K562 (cell line): ENCODE data around the gene IZUMO1R. TPM values are rescaled to one million over a fixed set of nuclear protein-coding genes. Genes with fewer than 3 reads are reported as not detected.
A peak's percentile ranks its signal among the peaks of the same experiment; 100 is the strongest.

Experiments used
- ATAC-seq: fragments of 200-7000 bp; cut with Tn5 transposase; 3 replicates; pipeline ENCODE4 v1.9.1; 2020; ENCODE audit warnings: moderate library complexity
- BruUV-seq: library from RNA; stranded (reverse); fragments of 400-500 nt; replicated peaks from 2 replicates; lab custom pipeline; 2021; lab: Mats Ljungman, UMichigan
- CTCF ChIA-PET: fragments of 300-600 bp; formaldehyde crosslinking; extraction: SDS; loops from one replicate; lab custom pipeline; 2021; ENCODE audit warnings: low intra/inter-chr PET ratio; lab: Yijun Ruan, JAX
- POLR2A ChIA-PET: fragments of 300-600, 350-650 bp; sonication (Branson Sonifier 250); formaldehyde crosslinking; extraction: SDS; loops from one replicate; lab custom pipeline; 2021; ENCODE audit warnings: antibody characterized with exemption, inconsistent platforms; lab: Yijun Ruan, JAX
- DNase-seq, 4 experiments: peaks; one replicate each; pipeline versions ENCODE4 v3.0.0 to v3.0.0-alpha.2; 2011 to 2018; ENCODE audit warnings: low spot score in 3 of 4, mixed read lengths in 3 of 4; ENCODE audit errors: extremely low read depth in 1 of 4
- FAIRE-seq: peaks from 2 replicates; lab custom pipeline; 2011; peaks lifted over from hg19 to GRCh38; lab: Jason Lieb, UNC
- H2AFZ ChIP-seq: 2 replicates; pipeline ENCODE4 v1.6.0; 2011; ENCODE audit warnings: low read depth, low read length, control low read depth, inconsistent platforms
- H3K27ac ChIP-seq: fragments of 200-600 bp; 3 replicates; pipeline ENCODE4 v1.8.0; 2011; ENCODE audit warnings: low read depth, mild to moderate bottlenecking, control low read depth, inconsistent platforms, low read length, moderate library complexity, mixed read lengths; ENCODE audit errors: extremely low read depth
- H3K27me3 ChIP-seq, 2 experiments: fragments of 300-600 bp in 1 of 2; 2 replicates in 1 of 2; 3 replicates in 1 of 2; pipeline versions ENCODE4 v1.6.0 to v1.8.0; 2011; ENCODE audit warnings: inconsistent platforms in 2 of 2, low read length in 2 of 2, mild to moderate bottlenecking in 1 of 2, mixed read lengths in 1 of 2, moderate library complexity in 1 of 2; ENCODE audit not compliant: control insufficient read depth in 2 of 2, insufficient read depth in 2 of 2
- H3K36me3 ChIP-seq: fragments of 300-600 bp; 3 replicates; pipeline ENCODE4 v1.8.0; 2011; ENCODE audit warnings: mild to moderate bottlenecking, low read length, inconsistent platforms; ENCODE audit not compliant: control insufficient read depth, insufficient read depth
- H3K4me1 ChIP-seq, 2 experiments: fragments of 200-600 bp in 1 of 2; replicated peaks in 1 of 2; 2 replicates in 1 of 2; 3 replicates in 1 of 2; pipeline versions ENCODE4 v1.5.1 to v1.8.0; 2011; ENCODE audit warnings: inconsistent platforms in 2 of 2, low read length in 2 of 2, mild to moderate bottlenecking in 1 of 2, mixed read lengths in 1 of 2, moderate library complexity in 1 of 2; ENCODE audit not compliant: control insufficient read depth in 2 of 2, insufficient read depth in 2 of 2
- H3K4me2 ChIP-seq: 2 replicates; pipeline ENCODE4 v1.6.1; 2011; ENCODE audit warnings: low read length, control low read depth, inconsistent platforms, mixed read lengths; ENCODE audit not compliant: insufficient read depth
- H3K4me3 ChIP-seq: fragments of 200-600 bp; sonication (generic), shearing (Covaris generic); 2 replicates; pipeline ENCODE4 v1.5.1; 2016; ENCODE audit warnings: control low read depth, inconsistent platforms
- H3K79me2 ChIP-seq: fragments of 200-600 bp; 3 replicates; pipeline ENCODE4 v1.8.0; 2011; ENCODE audit warnings: low read length, inconsistent platforms; ENCODE audit not compliant: control insufficient read depth, insufficient read depth
- H3K9ac ChIP-seq, 2 experiments: 2 replicates each; pipeline versions ENCODE4 v1.6.0 to v1.6.1; 2011; ENCODE audit warnings: low read depth in 2 of 2, low read length in 2 of 2, control low read depth in 1 of 2, inconsistent platforms in 1 of 2, mild to moderate bottlenecking in 1 of 2, mixed read lengths in 1 of 2; ENCODE audit not compliant: insufficient read depth in 1 of 2
- H3K9me1 ChIP-seq: one replicate; pipeline ENCODE4 v1.6.0; 2011; ENCODE audit warnings: inconsistent platforms, mild to moderate bottlenecking, low read length, moderate library complexity; ENCODE audit not compliant: control insufficient read depth, insufficient read depth
- H3K9me3 ChIP-seq: replicated peaks from 2 replicates; pipeline ENCODE4 v1.5.1; 2011; ENCODE audit warnings: low read depth, low read length, inconsistent platforms; ENCODE audit not compliant: control insufficient read depth, insufficient read depth
- H4K20me1 ChIP-seq: replicated peaks from 2 replicates; pipeline ENCODE4 v1.6.1; 2011; ENCODE audit warnings: low read length, inconsistent platforms, mixed read lengths; ENCODE audit not compliant: control insufficient read depth, insufficient read depth
- GATAD2B ChIP-seq: fragments of 450-650 bp; IDR thresholded peaks from 2 replicates; pipeline ENCODE4 v1.6.1; 2017; ENCODE audit warnings: mild to moderate bottlenecking, borderline replicate concordance
- GTF2E2 ChIP-seq: fragments of 200-800 bp; sonication (Bioruptor generic); IDR thresholded peaks from 2 replicates; pipeline ENCODE4 v1.6.1; 2016; ENCODE audit warnings: missing genetic modification characterization, missing compliant biosample characterization
- HNRNPH1 ChIP-seq: fragments of 200-400 bp; formaldehyde crosslinking; optimal IDR thresholded peaks from 2 replicates; pipeline ENCODE3; 2017; ENCODE audit warnings: low read depth, mild to moderate bottlenecking, low read length, moderate library complexity
- JUND ChIP-seq, 2 experiments: IDR thresholded peaks; 2 replicates in 1 of 2; 3 replicates in 1 of 2; pipeline ENCODE4 v1.6.1; 2011; ENCODE audit warnings: borderline replicate concordance in 2 of 2, low read depth in 2 of 2, low read length in 2 of 2, improper control_type of control experiment in 1 of 2, missing biosample characterization in 1 of 2, missing genetic modification characterization in 1 of 2, missing genetic modification reagents in 1 of 2
- KDM2B ChIP-seq: fragments of 250-450 bp; sonication (Bioruptor Pico); IDR thresholded peaks from 2 replicates; pipeline ENCODE4 v1.8.0; 2021; ENCODE audit warnings: mild to moderate bottlenecking, moderate library complexity
- PRMT5 ChIP-seq: sonication (generic); formaldehyde crosslinking; IDR thresholded peaks from 2 replicates; pipeline ENCODE4 v1.5.0; 2020; ENCODE audit warnings: missing genetic modification reagents
- ZNF316 ChIP-seq: fragments of 450-650 bp; IDR thresholded peaks from 2 replicates; pipeline ENCODE4 v1.6.1; 2016
- ZNF740 ChIP-seq, 3 experiments: fragments of 200-800 bp in 1 of 3; sonication (Bioruptor generic) in 1 of 3; sonication (generic) in 1 of 3; formaldehyde crosslinking in 1 of 3; IDR thresholded peaks; 2 replicates each; pipeline versions ENCODE4 v1.6.1 to v1.8.0; 2016 to 2022; ENCODE audit warnings: mild to moderate bottlenecking in 2 of 3, missing compliant biosample characterization in 2 of 3, missing genetic modification characterization in 2 of 3, missing genetic modification reagents in 1 of 3
- WGBS: fragments of 100-300 bp; shearing (Covaris generic); methylation state at CpG from one replicate; pipeline ENCODE4 v1.1.6; 2016; ENCODE audit warnings: low coverage, mixed read lengths; ENCODE audit not compliant: insufficient coverage; ENCODE audit errors: missing lambda C conversion rate; 5-methylcytosine and 5-hydroxymethylcytosine counted together
- in situ Hi-C: fragments of 300-500 bp; cut with MboI; formaldehyde crosslinking; loops from 4 replicates; pipeline ENCODE4 v1.15.0; 2018; ENCODE audit warnings: inconsistent platforms, mixed read lengths
- intact Hi-C: fragments of 100-400 bp; cut with micrococcal nuclease; formaldehyde crosslinking; loops from 2 replicates; pipeline ENCODE4 v1.14.2; 2022
- polyA plus RNA-seq, 8 experiments: library from polyadenylated mRNA; depleted of rRNA in 4 of 8; stranded (reverse) in 5 of 8; unstranded in 3 of 8; fragments of >200 nt; fragmentation: Nextera tagmentation in 2 of 8; fragmentation: Illumina TruSeq in 1 of 8; extraction: Ambion mirVana in 2 of 8; extraction: Trizol in 1 of 8; gene quantifications; 2 replicates each; pipeline versions ENCODE4 v1.2.1 to v1.2.3, GENCODE V29; 2011 to 2014; ENCODE audit warnings: inconsistent platforms in 1 of 8, missing spikeins in 1 of 8
- total RNA-seq, 7 experiments: library from RNA; depleted of rRNA in 6 of 7; stranded (reverse); fragments of >200 nt in 6 of 7; fragmentation: Illumina TruSeq in 2 of 7; extraction: Trizol in 2 of 7; gene quantifications; 2 replicates each; pipeline versions ENCODE4 v1.2.1 to v1.2.3, GENCODE V29; 2011 to 2021; ENCODE audit warnings: low replicate concordance in 1 of 7

IZUMO1R gene
- total and polyA plus RNA-seq, 9 of the 15 experiments (the other 6 are each of a cell fraction or from before 2014, with no cell fraction given), result not detected

GRCh38 chr11:94272738-94273313 is 31.6 kb upstream of the IZUMO1R start:
- intact Hi-C loops, result no loop called here
- Histone ChIP-seq H3K79me2 (no peaks in the 10 kb centered on the region), H4K20me1 (no peaks in the 10 kb centered on the region), H3K4me1 (no peaks in the 10 kb centered on the region), H3K9me1 (no peaks in the 10 kb centered on the region), H3K9ac (no peak overlapping the region), H3K4me2 (no peak overlapping the region), H3K36me3 (no peaks in the 10 kb centered on the region), H3K27ac (no peak overlapping the region), H3K4me3 (no peak overlapping the region), H2AFZ (no peak overlapping the region), H3K27me3 (no peaks in the 10 kb centered on the region), H3K9me3 (no peaks in the 10 kb centered on the region)
- WGBS, result 0% methylated on average over 6 of the region's 6 CpGs
- in situ Hi-C loops, result no loop called here
- ChIA-PET POLR2A (no interaction called here), CTCF (no interaction called here)
- DNase-seq (no peak), FAIRE-seq (no peak), ATAC-seq (no peak)
- no TSS peak for BruUV-seq
- TF ChIP-seq GATAD2B, result no peak
- TF ChIP-seq GTF2E2 (tag), result no peak
- no peak for TF ChIP-seq KDM2B (CRISPR knock-in tag)

- Histone ChIP-seq H2AFZ (no peak overlapping the region), H4K20me1 (no peaks in the 10 kb centered on the region), H3K9me1 (no peaks in the 10 kb centered on the region), H3K79me2 (no peaks in the 10 kb centered on the region), H3K27ac (no peak overlapping the region), H3K9ac (no peak overlapping the region), H3K36me3 (no peaks in the 10 kb centered on the region), H3K27me3 (no peaks in the 10 kb centered on the region), H3K4me3 (no peak overlapping the region), H3K4me2 (no peak overlapping the region), H3K4me1 (no peaks in the 10 kb centered on the region), H3K9me3 (no peaks in the 10 kb centered on the region)
- in situ Hi-C loops (no loop called here), intact Hi-C loops (no loop called here)
- BruUV-seq, result no TSS peak
- FAIRE-seq (no peak), DNase-seq (no peak), ATAC-seq (no peak)
- ChIA-PET CTCF (no interaction called here), POLR2A (interaction anchor here (0.9 kb wide), 1 partner anchor 8 kb away, joined by 3 read pairs; no protein-coding TSS in a partner anchor)
- WGBS, result 0% methylated on average over 3 of the region's 3 CpGs
- TF ChIP-seq ZNF740 (CRISPR knock-in tag; IDR thresholded peaks at IDR 0.05) (no peak), ZNF740 (tag; IDR thresholded peaks at IDR 0.05) (no peak), PRMT5 (CRISPR knock-in tag) (no peak), JUND (IDR thresholded peaks at IDR 0.05; ENCODE audit: borderline replicate concordance, low read depth, low read length) (no peak), JUND (tag; IDR thresholded peaks at IDR 0.05; ENCODE audit: borderline replicate concordance, low read depth, low read length) (0 out of 3 replicates have a peak, but pooled peaks have one; percentile 16), ZNF316 (peak; percentile 83), HNRNPH1 (no peak)
Observed at GRCh38 chr11:94275961-94276360, 28.4 kb upstream of the IZUMO1R start.
